Medulla oblongata (tissue), 1 donor: ENCODE measurements around the gene TBCB.
"Not testable (repeated sequence)": the region's sequence is repeated elsewhere in the genome, so short reads cannot be mapped to it uniquely, and the experiment has no call there.

Source experiments
- DNase-seq: peaks from one replicate; pipeline ENCODE4 v3.0.0-alpha.2; 2015; ENCODE audit errors: extremely low spot score

The TBCB gene

DNA sequence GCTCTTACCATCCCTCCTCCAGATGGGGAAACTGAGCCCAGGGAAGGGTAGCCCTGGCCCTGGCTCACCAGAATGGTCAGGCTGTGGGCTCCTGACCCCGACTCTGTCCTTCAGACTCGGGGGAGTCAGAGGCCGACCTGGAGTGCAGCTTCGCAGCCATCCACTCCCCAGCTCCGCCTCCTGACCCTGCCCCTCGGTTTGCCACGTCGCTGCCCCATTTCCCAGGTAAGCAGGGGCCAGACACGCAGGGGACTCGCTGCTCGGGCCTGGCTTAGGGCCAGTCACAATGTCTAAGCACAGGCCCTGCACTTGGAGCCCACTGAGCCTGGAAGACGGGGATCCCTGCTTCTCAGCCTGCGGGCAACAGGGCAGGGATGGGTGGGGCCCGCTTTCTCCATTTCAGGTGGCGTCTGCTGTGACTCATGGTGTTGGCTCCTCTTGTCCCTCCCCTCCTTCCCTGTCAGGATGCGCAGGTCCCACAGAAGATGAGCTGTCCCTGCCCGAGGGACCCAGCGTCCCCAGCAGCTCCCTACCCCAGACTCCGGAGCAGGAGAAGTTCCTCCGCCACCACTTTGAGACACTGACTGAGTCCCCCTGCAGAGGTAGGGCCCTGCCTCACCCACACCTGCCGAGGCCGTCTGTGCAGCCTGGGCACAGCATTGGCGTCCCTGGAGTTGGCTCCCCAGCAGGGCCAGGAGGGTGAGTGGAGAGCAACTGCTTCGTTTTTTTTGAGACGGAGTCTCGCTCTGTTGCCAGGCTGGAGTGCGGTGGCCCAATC lies 13.5 kb upstream of the TBCB start:
- DNase-seq: no peak

DNA sequence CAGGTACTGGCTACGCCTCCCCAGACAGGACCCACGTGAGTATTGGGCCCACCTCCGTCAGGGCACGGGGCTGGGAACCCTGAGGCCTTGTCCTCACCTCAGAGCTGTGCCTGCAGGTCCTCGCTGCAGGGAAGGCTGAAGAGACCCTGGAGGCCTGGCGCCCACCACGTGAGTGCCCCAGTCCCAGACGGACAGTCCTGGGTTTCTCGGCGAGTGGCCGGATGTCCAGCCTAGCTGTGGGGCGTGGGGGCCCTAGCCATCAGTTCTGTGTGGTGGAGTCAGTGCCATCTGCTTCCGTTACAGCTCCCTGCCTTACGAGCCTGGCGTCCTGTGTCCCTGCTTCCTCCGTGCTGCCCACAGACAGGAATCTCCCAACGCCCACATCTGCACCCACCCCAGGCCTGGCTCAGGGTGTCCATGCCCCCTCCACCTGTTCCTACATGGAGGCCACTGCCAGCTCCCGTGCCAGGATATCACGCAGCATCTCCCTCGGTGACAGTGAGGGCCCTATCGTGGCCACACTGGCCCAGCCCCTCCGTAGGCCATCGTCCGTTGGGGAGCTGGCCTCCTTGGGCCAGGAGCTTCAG lies 12.1 kb upstream of the TBCB start:
- DNase-seq: no peak

DNA sequence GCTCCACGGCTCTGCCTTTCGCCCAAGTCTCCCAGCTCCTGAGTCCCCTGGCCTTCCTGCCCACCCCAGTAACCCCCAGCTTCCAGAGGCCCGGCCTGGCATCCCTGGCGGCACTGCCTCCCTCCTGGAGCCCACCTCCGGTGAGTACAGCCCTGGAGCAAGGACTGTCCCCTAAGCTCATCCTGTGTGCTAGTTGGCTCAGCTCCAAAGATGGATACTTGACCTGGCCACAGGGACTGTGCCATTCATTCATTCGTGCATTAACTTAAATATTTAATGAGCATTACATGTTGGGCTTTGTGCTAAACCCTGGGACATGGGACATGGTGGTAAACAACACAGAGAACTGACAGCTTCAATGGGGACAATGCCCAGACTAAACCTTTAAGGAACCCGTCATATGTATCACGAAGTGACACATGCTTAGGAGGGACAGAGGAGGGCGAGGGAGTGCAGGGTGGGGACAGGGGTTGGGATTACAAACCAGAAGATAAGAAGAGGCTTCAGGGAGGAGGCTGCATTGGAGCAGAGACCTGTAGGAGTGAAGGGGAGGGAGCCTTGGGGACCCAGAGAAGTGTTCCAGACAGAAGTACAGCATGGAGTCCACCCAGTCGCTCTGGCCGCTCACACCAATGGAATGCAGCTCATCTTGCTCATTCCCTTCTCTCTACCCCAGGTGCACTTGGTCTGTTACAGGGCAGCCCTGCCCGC lies 11.3 kb upstream of the TBCB start:
- DNase-seq: no peak

DNA sequence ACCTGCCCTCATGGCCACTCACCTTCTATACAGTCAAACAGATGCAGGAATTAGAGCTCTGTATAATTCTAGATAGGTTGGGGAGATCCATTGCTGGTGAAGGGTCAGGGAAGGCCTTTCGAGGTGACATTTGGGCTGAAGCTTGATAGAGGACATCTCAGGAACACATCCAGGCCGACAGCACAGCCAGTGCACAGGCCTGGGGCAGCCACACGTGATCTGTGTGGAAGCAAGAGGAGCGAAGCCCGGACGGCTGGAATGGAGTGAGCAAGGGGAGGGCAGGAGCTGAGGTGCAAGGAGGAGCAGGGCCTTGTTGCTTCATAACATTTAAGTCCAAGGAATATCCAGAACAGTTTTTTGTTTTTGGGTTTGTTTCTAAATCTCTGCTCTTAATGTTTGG lies 8.8 kb upstream of the TBCB start:
- no peak for DNase-seq

DNA sequence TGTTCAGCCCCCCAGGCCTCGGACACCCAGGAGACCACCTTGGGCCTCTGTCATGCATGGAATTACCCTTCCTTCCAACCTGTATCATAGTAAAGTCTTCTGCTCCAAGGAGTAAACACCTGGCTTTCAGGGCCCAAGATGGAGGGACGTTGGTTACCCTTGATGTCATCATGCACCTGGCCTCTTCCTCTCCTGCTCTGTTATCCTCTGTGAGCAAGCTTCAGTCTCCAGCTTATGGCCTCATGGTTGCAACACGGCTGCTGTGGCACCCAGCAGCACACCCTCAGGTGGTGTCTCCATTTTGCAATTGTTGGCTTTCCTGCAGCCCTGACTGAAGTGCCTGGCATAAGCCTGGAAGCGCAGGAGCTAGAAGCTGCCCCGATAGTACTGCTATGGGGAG lies 8.3 kb upstream of the TBCB start:
- DNase-seq: no peak

DNA sequence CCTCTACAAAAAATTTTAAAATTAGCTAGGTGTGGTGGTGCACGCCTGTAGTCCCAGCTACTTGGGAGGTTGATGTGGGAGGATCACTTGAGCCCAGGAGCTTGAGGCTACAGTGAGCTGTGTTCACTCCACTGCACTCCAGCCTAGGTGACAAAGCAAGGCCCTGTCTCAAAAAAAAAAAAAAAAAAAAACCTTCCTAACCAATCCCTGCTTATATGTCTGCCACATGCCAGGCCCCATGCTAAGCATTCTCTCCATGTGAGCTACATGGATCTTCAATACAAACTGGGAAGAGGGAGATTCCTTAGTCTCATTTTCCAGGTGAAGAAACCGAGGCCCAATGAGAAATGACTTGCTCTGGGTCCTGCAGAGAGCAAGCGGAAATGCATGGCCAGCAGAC lies 6.6 kb upstream of the TBCB start:
- no peak for DNase-seq

DNA sequence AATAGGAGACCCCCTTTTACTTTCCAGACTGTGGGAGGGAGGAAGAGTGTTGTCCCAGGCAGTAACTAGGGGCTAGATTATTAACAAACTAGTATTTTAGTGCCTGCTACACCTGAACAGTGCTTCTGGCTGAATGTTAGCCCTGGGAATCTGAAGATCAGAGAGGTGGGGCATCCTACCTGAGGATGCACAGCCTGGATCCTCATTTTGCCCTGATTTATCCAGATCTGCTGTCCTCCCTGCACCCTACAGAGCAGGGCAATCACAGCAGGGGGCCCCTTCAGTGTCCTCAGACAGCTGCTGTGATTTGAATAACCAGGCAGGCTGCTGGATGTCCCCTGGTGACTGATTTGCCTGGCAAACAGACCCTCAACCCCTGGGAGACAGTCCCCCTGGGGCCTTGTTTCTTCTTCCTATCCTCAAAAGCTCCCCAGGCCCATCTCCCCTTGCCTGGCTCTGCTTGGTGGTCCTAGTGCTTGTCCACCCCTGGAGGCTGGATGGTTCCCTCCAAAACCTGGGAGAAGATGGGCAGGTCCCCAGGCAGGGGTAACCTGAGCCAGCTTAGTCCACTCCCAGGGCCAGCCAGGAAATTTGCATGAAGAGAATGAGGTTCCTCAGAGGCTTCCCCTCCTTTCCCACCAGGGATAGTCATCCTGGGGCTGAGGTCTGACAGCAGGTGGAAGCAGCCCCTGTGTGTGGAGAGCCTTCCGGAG lies 4.6 kb upstream of the TBCB start, which contains the start of gene OVOL3:
Gene OVOL3 (plus strand): TSS at position 657 of the 713 bp plus-strand sequence. CDS start 60 bp downstream, outside the sequence.
- DNase-seq: no peak

DNA sequence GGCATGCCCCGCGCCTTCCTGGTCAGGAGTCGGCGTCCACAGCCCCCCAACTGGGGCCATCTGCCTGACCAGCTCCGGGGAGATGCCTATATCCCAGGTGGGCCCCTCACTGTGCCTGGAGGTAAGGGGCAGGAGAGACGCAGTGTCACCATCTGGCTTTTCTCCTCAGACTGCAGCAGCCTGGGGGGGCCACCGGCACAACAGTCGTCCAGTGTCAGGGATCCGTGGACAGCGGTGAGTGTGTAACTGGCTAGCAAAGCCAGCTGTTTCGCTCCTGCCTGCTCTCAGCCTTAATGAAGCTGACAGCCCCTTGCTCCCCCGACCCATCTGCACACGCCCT lies 4.1 kb upstream of the TBCB start:
- DNase-seq: no peak

DNA sequence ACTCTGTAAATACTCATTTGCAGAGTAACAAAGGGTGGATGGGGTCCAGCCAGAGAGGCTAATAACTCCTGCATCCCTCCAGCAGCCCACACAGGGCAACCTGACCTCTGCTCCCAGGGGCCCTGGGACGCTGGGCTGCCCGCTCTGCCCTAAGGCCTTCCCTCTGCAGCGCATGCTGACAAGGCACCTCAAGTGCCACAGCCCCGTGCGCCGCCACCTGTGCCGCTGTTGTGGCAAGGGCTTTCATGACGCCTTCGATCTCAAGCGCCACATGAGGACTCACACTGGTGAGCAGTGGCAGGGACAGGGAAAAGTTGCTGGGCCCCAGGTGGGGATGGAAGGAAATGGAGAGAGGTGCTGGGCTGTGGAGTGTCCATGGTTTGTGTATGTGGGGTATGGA lies 2.6 kb upstream of the TBCB start:
- no peak for DNase-seq

DNA sequence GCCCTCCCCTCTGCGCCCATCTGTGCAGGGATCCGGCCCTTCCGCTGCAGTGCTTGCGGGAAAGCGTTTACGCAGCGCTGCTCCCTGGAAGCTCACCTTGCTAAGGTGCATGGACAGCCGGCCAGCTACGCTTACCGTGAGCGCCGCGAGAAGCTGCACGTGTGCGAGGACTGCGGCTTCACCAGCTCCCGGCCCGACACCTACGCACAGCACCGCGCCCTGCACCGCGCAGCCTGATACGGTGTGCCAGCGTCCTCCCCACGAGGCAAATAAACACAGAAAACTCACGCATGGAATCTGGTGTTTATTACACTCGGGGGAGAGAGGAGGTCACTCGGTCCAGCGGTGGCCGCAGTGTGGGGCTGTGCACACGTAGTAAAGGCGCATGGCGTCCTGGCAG lies 1.8 kb upstream of the TBCB start:
- DNase-seq: no peak

DNA sequence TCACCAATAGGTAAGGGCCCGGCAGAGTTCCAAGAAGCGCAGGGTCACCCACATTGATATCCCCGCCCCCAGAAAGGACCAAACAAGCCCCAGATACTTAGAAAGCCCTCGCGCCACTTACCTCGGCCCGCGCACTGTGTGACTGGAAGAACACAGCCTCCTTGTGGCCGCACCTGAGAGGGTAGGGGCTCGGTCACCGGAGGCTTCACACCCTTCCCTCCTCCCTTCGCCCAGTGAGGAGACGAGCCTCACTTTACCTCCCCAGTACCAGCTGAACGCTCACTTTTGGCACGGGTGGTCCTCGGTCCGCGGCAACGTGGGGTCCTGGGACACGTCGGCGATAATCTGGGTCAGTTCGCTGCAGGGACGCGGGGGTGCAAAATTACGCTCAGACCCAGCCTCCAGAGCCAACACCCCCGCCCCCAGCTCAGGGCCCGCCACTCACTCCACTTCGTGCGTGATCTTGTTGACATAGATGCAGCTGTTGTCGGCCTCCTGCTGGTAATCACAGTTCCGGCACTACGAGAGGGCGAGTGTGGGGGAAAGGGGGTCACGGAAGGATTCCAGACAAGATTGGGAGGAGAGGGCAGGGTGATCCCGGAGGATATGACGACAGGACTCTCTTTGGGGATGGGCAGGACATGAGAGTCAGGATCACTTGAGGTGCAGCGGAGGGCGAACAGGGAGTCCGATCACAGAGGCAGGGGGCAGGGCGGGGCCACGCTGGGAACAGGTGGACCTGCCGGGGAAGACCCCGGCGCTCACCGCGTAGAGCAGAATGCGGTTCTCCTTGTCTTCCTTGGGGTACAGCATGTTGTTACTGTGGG lies 1.2 kb upstream of the TBCB start:
- DNase-seq: peak; percentile 34

DNA sequence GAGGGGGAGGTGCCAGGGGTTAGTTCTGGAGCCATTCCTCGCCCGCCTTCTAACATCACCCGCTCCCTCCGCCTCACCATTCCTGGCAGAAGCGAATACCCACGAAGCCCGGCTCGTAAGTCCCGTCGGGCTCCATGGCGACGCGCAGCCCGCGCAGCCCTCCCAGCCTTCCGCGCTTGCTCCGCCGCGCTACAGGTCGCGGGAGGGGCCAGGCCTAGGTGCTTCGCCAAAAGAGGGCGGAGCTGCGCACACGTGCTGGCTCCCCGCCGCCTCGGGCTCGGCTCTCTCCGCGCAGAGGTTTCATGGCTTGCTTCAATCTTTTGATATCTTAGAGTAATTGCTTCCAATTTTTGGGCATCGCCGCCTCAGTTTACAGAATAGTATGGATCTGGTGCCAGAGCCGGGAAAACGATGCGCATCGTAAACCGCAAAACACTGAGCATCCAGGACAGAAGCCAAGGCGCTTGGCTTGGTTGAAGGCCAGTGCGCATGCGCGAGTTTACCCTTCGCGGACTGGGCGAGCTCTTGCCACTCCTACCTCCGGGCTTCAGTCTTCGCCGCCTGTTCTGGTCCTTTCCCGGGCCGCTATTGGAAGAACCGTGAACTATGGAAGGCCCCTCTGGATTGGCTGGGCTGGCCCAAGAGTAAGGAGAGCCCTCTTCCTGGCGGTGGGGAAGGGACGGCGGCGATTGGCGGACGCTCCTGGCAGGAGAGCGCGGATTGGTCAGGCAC lies 381 bp upstream of the TBCB start, which contains the start of gene POLR2I:
Gene POLR2I (minus strand): TSS at position 155 of the 732 bp plus-strand sequence. CDS start 19 bp downstream, at position 136.
- peak; percentile 100 for DNase-seq

DNA sequence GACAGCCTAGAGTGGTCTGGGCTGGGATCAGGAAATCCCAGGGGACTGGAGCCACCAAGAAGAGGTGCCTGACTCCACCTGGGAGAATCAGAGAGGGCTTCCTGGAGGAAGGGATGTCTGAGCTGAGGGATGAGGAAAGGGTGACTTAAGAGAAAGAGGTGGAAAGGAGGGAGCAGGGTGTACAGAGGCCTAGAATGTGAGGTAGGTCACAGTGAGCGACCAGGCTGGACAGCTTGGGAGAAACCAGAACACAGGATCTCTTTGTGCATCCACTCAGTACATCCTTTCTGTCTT lies 1.0 kb downstream of the TBCB start:
- no peak for DNase-seq

DNA sequence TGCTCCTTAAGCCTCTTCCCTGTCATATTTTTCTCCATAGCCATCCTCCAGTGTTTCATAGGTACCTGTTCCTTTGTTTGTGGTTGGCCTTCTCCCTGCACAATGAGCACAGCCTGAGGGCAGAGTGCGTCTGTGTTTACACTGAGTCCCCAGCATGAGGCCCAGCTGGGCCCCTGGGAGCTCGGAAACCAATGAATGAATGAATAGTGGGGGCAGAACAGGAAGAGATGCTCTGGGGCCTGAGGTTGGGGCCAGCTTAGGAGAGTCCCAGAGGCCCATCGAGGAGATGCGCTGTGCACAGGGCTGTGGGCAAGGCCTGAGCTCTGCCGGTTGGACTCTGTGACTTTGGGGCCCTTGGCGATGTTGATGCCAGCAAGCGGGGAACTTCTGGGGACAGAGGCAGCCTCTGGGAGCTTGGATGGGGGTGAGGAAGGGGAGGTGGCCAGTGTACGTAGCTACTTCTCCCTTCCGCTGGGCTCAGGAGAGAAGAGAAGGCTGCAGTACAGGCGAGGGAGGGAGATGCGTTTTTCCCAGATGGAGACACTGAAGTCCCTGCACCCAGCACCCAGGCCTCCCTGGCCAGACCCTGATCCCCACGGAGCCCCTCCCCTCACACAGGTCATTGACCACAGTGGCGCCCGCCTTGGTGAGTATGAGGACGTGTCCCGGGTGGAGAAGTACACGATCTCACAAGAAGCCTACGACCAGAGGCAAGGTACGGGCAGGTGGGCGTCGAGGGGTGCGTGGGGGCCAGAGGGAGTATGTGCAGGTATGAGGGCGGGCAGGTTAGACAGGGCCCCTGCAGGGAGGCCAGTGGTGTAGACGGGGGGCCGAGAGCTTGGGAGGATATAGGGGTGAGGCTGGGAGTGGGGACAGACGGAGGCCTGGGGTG lies 5.1 kb downstream of the TBCB start:
- DNase-seq: no peak

DNA sequence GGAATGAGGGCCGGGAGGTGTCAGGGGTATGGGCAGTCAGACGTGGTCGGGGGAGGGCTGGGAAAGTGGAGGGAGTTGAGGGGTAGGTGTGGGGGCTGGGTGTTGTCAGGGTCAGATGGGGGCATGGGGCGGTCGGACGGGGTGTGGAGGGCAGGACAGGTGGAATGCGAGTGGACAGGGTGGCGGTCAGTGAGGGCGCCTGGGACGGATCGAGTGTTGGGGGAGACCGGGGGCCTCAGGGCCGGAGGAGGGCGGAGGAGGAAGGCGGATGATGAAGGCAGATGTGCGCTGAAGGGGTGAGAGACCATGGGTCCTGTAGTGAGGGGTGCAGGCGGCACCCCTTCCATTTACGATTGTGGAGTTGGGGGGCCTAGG lies 5.7 kb downstream of the TBCB start:
- DNase-seq: no peak

DNA sequence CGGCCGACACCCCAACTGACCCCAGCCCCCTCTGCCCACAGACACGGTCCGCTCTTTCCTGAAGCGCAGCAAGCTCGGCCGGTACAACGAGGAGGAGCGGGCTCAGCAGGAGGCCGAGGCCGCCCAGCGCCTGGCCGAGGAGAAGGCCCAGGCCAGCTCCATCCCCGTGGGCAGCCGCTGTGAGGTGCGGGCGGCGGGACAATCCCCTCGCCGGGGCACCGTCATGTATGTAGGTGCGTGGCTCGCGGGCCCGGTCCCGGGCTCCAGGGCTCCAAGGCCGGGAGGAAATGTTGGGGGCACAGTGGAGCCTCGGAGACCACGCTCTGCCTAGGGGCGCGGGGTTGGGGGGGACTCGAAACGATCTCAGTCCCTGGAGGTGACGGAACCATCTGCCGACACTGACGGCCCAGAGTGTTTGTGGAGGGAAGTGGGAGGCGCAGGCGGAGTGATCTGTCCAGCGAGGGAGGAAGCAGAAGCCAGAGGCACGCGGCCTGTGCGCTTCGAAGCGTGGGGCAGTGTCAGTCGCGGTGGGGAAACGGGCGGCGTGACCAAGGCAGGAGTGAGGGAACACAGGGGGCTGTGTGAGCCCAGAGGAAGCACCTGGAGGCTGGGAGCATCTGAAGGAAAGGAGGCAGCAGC lies 6.3 kb downstream of the TBCB start:
- DNase-seq: no peak

DNA sequence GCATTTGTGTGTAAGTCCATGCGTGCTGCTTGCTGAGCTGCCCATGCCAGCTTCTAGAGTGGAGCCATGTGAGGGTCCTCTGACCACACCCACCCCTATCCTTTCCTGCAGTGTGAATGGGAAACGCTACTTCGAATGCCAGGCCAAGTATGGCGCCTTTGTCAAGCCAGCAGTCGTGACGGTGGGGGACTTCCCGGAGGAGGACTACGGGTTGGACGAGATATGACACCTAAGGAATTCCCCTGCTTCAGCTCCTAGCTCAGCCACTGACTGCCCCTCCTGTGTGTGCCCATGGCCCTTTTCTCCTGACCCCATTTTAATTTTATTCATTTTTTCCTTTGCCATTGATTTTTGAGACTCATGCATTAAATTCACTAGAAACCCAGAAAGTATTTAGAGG lies 10.3 kb downstream of the TBCB start:
- DNase-seq: no peak

DNA sequence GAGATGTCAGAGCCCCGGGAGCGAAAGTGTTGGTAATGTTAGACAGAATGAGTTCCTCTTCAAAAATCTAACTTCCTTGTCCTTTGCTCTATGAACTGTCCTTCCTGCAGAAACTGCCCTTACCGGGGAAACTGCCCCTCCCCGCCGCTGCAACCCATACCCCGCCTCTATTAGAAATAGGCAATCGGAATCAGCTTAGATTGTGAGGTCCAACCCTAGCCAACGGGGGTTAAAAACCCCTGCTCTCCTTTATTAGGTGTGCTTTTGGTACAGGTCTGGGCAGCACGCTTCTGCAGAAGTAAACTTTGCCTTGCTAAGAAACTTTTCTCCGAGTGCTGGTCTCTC lies 13.1 kb downstream of the TBCB start:
- DNase-seq: no peak

DNA sequence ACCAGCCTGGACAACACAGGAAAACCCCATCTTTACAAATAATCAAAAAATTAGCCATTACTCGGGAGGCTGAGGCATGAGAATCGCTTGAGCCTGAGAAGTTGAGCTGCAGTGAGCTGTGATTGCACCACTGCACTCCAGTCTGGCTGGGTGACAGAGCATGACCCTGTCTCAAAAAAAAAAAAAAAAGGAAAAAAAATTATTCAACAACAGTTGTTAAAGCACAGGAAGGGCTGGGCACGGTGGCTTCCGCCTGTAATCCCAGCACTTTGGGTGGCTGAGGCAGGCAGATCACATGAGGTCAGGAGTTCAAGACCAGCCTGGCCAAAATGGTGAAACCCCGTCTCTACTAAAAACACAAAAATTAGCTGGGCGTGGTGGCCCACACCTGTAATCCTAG lies 16.0 kb downstream of the TBCB start:
- not testable (repeated sequence) for DNase-seq

DNA sequence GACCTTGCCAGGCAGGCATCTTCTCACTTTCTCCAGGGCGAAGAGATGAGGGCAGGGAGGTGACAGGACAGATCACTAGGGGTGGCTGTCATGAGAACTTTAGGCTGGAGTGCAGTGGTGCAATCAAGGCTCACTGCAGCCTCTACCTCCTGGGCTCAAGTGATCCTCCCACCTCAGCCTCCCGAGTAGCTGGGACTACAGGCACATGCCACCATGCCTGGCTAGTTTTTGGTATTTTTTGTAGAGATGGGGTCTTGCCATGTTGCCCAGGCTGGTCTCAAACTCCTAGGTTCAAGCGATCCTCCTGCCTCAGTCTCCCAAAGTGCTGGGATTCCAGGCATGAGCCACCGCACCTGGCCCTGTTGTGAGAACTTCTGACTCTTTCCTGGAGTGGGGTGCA lies 19.6 kb downstream of the TBCB start:
- not testable (repeated sequence) for DNase-seq
